Kidney (tissue), 14 donors: ENCODE data around the gene AP4E1. TPM values are rescaled to one million over a fixed set of nuclear protein-coding genes. Genes with fewer than 3 reads are reported as not detected.

Source experiments
- DNase-seq, 5 donors: peaks; one replicate each; pipeline ENCODE4 v3.0.0-alpha.2; 2013 to 2020
- FAIRE-seq: peaks from 2 replicates; lab custom pipeline; 2012; peaks lifted over from hg19 to GRCh38; lab: Jason Lieb, UNC
- H3K27ac ChIP-seq, 2 donors: one replicate each; pipeline ENCODE4 v1.7.0; 2013; ENCODE audit warnings: low read depth in 2 of 2, low read length in 2 of 2, inconsistent platforms in 1 of 2
- H3K27me3 ChIP-seq: one replicate; pipeline ENCODE4 v1.7.1; 2013; ENCODE audit warnings: low read length, inconsistent platforms; ENCODE audit not compliant: control insufficient read depth, insufficient read depth
- H3K36me3 ChIP-seq, 3 donors: one replicate each; pipeline versions ENCODE4 v1.7.0 to v1.7.1; 2013; ENCODE audit warnings: low read length in 3 of 3, control low read depth in 1 of 3, inconsistent platforms in 1 of 3; ENCODE audit not compliant: insufficient read depth in 3 of 3, control insufficient read depth in 2 of 3
- H3K4me1 ChIP-seq, 3 donors: one replicate each; pipeline versions ENCODE4 v1.7.0 to v1.7.1; 2013; ENCODE audit warnings: low read length in 3 of 3, inconsistent platforms in 1 of 3, low read depth in 1 of 3; ENCODE audit not compliant: control insufficient read depth in 2 of 3, insufficient read depth in 2 of 3
- H3K4me3 ChIP-seq, 3 donors: one replicate each; pipeline versions ENCODE4 v1.7.0 to v1.8.1; 2013; ENCODE audit warnings: low read length in 3 of 3, control low read depth in 1 of 3, inconsistent platforms in 1 of 3
- H3K9ac ChIP-seq, 3 donors: one replicate each; pipeline versions ENCODE4 v1.7.0 to v1.7.1; 2013; ENCODE audit warnings: low read length in 3 of 3, control low read depth in 1 of 3, inconsistent platforms in 1 of 3
- H3K9me3 ChIP-seq, 3 donors: one replicate each; pipeline versions ENCODE4 v1.7.0 to v1.7.1; 2013; ENCODE audit warnings: low read length in 3 of 3, control low read depth in 1 of 3, inconsistent platforms in 1 of 3; ENCODE audit not compliant: control insufficient read depth in 2 of 3, insufficient read depth in 1 of 3
- intact Hi-C: fragments of 100-400 bp; cut with DNase I; formaldehyde crosslinking; loops from one replicate; pipeline ENCODE4 v1.11.1; 2022
- polyA plus RNA-seq: library from polyadenylated mRNA; stranded (reverse); fragments of 350-450 nt; fragmentation: Illumina TruSeq; extraction: RNeasy Lipid Tissue Mini Kit (QIAGEN cat#74804); gene quantifications from one replicate; pipeline ENCODE4 v1.2.3, GENCODE V29; 2014; ENCODE audit warnings: low read depth, low replicate concordance; ENCODE audit not compliant: insufficient read depth
- total RNA-seq: library from RNA; stranded (reverse); fragmentation: NEBNext Ultra II Directional; extraction: Animal tissue kit (Norgen Biotek cat#: 25700); gene quantifications from one replicate; pipeline ENCODE4 v1.2.1, GENCODE V29; 2021
- TF ChIP-seq, protein P1 (sequence below): IDR thresholded peaks from 3 replicates; pipeline ENCODE4 v1.5.1; 2012; ENCODE audit warnings: mild to moderate bottlenecking, moderate library complexity, borderline replicate concordance; ENCODE audit not compliant: insufficient read depth; ENCODE audit errors: extremely low read depth
- donor health status: control.
- donor health status: control.
- donor health status: control.
- donor health status: control.
- donor health status: control.
- donor health status: DM: yes; HTN: yes; CAD: no.
- donor health status: Normal renal cell carcinoma (clear cell type).

The AP4E1 gene
- total and polyA plus RNA-seq, 2 donors from 2014 or later, result 2.0 to 9.8 TPM

DNA sequence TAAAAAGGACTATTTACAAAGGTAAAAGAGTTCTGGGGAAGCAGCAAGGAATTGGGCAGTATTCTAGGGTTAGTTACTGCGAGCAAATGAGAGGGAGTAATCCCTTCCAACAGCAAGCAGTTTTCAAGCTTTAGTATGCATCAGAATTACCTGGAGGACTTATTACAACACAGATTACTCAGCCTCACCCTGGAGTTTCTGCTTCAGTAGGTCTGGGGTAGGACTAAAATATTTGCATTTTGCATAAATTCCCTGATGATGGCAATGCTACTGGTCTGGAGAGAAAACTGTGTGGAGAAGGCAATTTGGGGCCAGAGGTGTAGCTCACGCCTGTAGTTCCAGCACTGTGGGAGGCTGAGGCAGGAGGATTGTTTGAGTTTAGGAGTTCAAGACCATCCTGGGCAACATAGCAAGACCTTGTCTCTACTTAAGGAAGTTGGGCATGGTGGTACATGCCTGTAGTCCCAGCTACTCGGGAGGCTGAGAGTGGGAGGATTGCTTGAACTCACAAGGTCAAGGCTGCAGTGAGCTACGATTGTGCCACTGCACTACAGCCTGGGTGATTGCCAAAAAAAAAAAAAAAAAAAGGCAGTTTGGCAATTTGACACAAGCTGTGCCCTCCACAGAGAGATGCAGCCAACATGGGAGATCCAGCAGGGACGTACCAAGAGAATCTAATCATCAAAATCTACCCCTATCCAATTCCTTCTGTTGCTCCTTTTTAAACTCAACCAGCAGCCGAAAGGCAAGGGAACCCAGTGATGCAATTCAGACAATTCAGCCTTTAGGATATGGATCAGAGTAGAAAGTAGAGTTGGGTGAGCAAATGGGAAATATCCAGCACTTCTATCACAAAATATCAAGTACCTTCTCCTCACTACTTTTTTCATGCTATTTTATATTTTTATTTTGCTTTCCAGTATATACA lies 27.1 kb upstream of the AP4E1 start:
- intact Hi-C loops, result no loop called here
- H3K27ac ChIP-seq, result no peak overlapping the region

GRCh38 chr15:50883903-50884302 lies 24.6 kb upstream of the AP4E1 start:
- no peaks in the 10 kb centered on the region for H3K36me3 ChIP-seq
- peaks cover 0 to 7% (median 0%) of the 10 kb centered on the region in 3 donors for H3K4me1 ChIP-seq
- no peaks in the 10 kb centered on the region for H3K27me3 ChIP-seq
- H3K27ac ChIP-seq, result no peak overlapping the region
- H3K9ac ChIP-seq, result no peak overlapping the region
- TF ChIP-seq, protein P1, sequence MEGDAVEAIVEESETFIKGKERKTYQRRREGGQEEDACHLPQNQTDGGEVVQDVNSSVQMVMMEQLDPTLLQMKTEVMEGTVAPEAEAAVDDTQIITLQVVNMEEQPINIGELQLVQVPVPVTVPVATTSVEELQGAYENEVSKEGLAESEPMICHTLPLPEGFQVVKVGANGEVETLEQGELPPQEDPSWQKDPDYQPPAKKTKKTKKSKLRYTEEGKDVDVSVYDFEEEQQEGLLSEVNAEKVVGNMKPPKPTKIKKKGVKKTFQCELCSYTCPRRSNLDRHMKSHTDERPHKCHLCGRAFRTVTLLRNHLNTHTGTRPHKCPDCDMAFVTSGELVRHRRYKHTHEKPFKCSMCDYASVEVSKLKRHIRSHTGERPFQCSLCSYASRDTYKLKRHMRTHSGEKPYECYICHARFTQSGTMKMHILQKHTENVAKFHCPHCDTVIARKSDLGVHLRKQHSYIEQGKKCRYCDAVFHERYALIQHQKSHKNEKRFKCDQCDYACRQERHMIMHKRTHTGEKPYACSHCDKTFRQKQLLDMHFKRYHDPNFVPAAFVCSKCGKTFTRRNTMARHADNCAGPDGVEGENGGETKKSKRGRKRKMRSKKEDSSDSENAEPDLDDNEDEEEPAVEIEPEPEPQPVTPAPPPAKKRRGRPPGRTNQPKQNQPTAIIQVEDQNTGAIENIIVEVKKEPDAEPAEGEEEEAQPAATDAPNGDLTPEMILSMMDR, result no peak
- FAIRE-seq (no peak), DNase-seq (no peak)
- H3K4me3 ChIP-seq, result no peak overlapping the region
- H3K9me3 ChIP-seq, result no peaks in the 10 kb centered on the region
- intact Hi-C loops, result no loop called here

More for the DNA sequence above, 27.1 kb upstream of the AP4E1 start:
- no peak overlapping the region for H3K4me3 ChIP-seq
- H3K4me1 ChIP-seq, result peaks cover 0 to 11% (median 0%) of the 10 kb centered on the region in 3 donors
- TF ChIP-seq, protein P1, result no peak
- DNase-seq (no peak), FAIRE-seq (no peak)
- H3K36me3 ChIP-seq, result no peaks in the 10 kb centered on the region
- no peaks in the 10 kb centered on the region for H3K27me3 ChIP-seq
- H3K9me3 ChIP-seq, result no peaks in the 10 kb centered on the region
- H3K9ac ChIP-seq, result no peak overlapping the region

DNA sequence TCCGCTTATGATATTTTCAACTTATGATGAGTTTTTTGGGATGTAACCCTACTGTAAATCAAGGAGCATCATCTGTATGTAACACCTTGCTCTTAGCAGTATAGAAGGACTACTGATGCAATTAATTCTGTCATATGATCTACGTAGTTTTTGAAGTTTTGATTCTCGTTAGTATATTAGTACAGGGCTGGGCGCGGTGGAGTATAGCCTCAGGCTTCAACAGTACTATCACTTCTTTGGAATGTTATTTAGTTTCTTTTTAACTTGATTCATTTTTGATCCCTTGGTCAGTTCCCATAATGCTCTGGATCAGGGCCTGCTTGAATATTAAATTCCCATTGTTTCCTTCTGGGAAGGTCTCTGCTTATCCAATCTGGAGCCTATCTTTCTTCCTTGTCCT lies 23.9 kb upstream of the AP4E1 start:
- Histone ChIP-seq H3K4me3 (no peak overlapping the region), H3K9ac (no peak overlapping the region), H3K27me3 (no peaks in the 10 kb centered on the region), H3K4me1 (peaks cover 0 to 7% (median 0%) of the 10 kb centered on the region in 3 donors), H3K36me3 (no peaks in the 10 kb centered on the region), H3K9me3 (no peaks in the 10 kb centered on the region), H3K27ac (no peak overlapping the region)
- DNase-seq, result no peak
- TF ChIP-seq, protein P1, result no peak
- intact Hi-C loops, result no loop called here
- no peak for FAIRE-seq
